ENCODE measurements around the gene ADIG. TPM values are rescaled to one million over a fixed set of nuclear protein-coding genes. Genes with fewer than 3 reads are reported as not detected.
A peak's percentile ranks its signal among the peaks of the same experiment; 100 is the strongest.

ADIG gene
- total and polyA plus RNA-seq, 2 of the 13 experiments (the other 11 are each of a cell fraction or from before 2014, with no cell fraction given): 0.15 TPM; not detected in 1

DNA sequence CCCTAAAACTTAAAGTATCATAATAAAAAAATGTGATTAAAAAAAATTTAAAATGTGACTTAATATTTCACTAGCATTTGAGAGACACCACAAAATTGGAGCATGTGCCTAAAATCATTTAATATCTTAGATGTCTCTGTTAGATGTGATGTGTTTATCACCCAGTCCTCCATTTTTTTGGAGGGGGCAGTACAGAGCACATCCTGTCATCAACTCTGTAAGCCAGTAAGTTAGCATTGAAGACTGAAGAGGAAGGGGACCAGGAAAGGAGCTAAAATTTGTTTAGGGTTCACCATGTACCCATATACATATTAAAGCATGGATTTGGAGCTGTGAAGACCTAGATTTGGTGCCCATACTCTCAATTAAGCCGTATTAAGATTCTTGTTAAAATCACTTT, 30.7 kb upstream of the ADIG start:
- Histone ChIP-seq H3K27me3 (ENCODE audit: control insufficient read depth in 1 of 2, insufficient read depth in 2 of 2, low read length in 2 of 2) (no peaks in the 10 kb centered on the region), H3K4me1 (ENCODE audit: insufficient read depth, low read length) (peaks cover 6% of the 10 kb centered on the region; the same call in 1 of the 2 replicates), H3K4me2 (ENCODE audit: low read depth, low read length) (no peak overlapping the region), H3K9me3 (ENCODE audit: low read length) (no peaks in the 10 kb centered on the region), H3K9ac (ENCODE audit: insufficient read depth, low read depth, low read length) (no peak overlapping the region), H4K20me1 (ENCODE audit: insufficient read depth, low read length) (no peaks in the 10 kb centered on the region), H3K36me3 (replicated peaks in 1 of 2; ENCODE audit: control insufficient read depth in 1 of 2, insufficient read depth in 2 of 2, low read length in 2 of 2) (peaks cover 44 to 80% of the 10 kb centered on the region in 2 experiments), H3K27ac (ENCODE audit: extremely low read length, insufficient read depth, low read length) (no peak overlapping the region), H3K79me2 (ENCODE audit: insufficient read depth, low read length) (no peaks in the 10 kb centered on the region), H2AFZ (ENCODE audit: low read length) (no peak overlapping the region), H3K4me3 (replicated peaks in 1 of 3; ENCODE audit: insufficient read depth in 1 of 3, low read depth in 2 of 3, low read length in 3 of 3) (no peak overlapping the region)
- whole genome bisulfite sequencing (ENCODE audit: low lambda C conversion rate): 91% methylated on average over 1 of the region's 1 CpG
- in situ Hi-C loops (cut with HindIII; ENCODE audit: extremely low pct_ligation_motif_present, low pct_unique_long_range_greater_than_20kb): no loop called here
- FAIRE-seq: no peak
- TF ChIP-seq, protein P1, sequence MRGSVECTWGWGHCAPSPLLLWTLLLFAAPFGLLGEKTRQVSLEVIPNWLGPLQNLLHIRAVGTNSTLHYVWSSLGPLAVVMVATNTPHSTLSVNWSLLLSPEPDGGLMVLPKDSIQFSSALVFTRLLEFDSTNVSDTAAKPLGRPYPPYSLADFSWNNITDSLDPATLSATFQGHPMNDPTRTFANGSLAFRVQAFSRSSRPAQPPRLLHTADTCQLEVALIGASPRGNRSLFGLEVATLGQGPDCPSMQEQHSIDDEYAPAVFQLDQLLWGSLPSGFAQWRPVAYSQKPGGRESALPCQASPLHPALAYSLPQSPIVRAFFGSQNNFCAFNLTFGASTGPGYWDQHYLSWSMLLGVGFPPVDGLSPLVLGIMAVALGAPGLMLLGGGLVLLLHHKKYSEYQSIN (CRISPR knock-in tag; IDR thresholded peaks at IDR 0.05; ENCODE audit: borderline replicate concordance): no peak
- TF ChIP-seq, protein P2, sequence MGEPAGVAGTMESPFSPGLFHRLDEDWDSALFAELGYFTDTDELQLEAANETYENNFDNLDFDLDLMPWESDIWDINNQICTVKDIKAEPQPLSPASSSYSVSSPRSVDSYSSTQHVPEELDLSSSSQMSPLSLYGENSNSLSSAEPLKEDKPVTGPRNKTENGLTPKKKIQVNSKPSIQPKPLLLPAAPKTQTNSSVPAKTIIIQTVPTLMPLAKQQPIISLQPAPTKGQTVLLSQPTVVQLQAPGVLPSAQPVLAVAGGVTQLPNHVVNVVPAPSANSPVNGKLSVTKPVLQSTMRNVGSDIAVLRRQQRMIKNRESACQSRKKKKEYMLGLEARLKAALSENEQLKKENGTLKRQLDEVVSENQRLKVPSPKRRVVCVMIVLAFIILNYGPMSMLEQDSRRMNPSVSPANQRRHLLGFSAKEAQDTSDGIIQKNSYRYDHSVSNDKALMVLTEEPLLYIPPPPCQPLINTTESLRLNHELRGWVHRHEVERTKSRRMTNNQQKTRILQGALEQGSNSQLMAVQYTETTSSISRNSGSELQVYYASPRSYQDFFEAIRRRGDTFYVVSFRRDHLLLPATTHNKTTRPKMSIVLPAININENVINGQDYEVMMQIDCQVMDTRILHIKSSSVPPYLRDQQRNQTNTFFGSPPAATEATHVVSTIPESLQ (CRISPR knock-in tag; conservative IDR thresholded peaks at IDR 0.05): no peak
- TF ChIP-seq, protein P3, sequence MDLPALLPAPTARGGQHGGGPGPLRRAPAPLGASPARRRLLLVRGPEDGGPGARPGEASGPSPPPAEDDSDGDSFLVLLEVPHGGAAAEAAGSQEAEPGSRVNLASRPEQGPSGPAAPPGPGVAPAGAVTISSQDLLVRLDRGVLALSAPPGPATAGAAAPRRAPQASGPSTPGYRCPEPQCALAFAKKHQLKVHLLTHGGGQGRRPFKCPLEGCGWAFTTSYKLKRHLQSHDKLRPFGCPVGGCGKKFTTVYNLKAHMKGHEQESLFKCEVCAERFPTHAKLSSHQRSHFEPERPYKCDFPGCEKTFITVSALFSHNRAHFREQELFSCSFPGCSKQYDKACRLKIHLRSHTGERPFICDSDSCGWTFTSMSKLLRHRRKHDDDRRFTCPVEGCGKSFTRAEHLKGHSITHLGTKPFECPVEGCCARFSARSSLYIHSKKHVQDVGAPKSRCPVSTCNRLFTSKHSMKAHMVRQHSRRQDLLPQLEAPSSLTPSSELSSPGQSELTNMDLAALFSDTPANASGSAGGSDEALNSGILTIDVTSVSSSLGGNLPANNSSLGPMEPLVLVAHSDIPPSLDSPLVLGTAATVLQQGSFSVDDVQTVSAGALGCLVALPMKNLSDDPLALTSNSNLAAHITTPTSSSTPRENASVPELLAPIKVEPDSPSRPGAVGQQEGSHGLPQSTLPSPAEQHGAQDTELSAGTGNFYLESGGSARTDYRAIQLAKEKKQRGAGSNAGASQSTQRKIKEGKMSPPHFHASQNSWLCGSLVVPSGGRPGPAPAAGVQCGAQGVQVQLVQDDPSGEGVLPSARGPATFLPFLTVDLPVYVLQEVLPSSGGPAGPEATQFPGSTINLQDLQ (CRISPR knock-in tag; IDR thresholded peaks at IDR 0.05): no peak
- TF ChIP-seq NR2F6 (IDR thresholded peaks at IDR 0.05) (no peak), NR2F6 (CRISPR knock-in tag; IDR thresholded peaks at IDR 0.05) (no peak), TBL1XR1 (IDR thresholded peaks at IDR 0.05; ENCODE audit: borderline replicate concordance, low read length, partially characterized antibody) (no peak), ZNF367 (CRISPR knock-in tag; IDR thresholded peaks at IDR 0.05; ENCODE audit: borderline replicate concordance) (no peak), HDAC6 (IDR thresholded peaks at IDR 0.05; ENCODE audit: low read depth, low read length) (no peak), NONO (IDR thresholded peaks at IDR 0.05) (no peak), NONO (CRISPR knock-in tag; conservative IDR thresholded peaks at IDR 0.05) (no peak)
- BruUV-seq (replicated peaks): no TSS peak
- CTCF ChIA-PET (ENCODE audit: low intra/inter-chr PET ratio, low total read pairs): no interaction called here
- intact Hi-C loops (cut with micrococcal nuclease; ENCODE audit: unreplicated experiment): no loop called here
- POLR2A ChIA-PET: no interaction called here
- peak; percentile 16 for DNase-seq (ENCODE audit: low spot score)
- peak; percentile 71 for ATAC-seq

All from HepG2 (cell line).